ENCODE measurements around the gene ATP9A. TPM values are rescaled to one million over a fixed set of nuclear protein-coding genes. Genes with fewer than 3 reads are reported as not detected.

Gene ATP9A
- total RNA-seq, 1 experiment from 2014 or later = 31.3 TPM

DNA sequence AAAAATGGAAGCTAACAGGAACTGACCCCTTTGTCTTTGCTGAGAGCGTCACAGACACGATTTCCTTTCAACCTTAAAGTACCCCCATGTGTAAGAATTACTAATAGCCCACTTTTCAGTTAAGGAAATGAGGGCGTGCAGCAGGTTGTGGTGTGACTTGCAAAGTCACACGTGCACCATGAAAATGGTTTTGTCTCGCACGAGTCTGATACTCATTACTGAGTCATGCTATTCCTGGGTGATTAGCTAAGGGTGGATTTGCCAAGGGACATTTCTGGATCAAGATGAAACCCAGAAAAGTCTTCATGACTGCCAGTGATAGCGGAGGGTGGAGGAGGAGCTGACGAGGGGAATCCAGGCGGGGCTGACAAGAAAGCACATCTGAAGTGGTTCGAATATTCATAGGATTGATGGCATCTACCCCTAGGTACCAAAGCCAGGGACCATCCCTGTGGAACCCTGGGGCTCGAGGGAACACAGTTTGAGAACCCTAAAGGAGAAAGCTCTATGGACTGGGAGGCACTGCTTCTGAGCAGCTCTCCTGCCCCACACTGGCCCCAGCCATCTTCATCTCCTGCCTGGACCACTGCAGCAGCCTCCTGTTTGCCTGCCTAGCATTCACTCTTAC, 213.5 kb downstream of the ATP9A start:
- TF ChIP-seq EZH2phosphoT487 (IDR thresholded peaks at IDR 0.05; ENCODE audit: borderline replicate concordance, low read length) (no peak), EZH2 (IDR thresholded peaks at IDR 0.05; ENCODE audit: low read length, unreplicated experiment) (no peak)
- TF ChIP-seq, protein P1, sequence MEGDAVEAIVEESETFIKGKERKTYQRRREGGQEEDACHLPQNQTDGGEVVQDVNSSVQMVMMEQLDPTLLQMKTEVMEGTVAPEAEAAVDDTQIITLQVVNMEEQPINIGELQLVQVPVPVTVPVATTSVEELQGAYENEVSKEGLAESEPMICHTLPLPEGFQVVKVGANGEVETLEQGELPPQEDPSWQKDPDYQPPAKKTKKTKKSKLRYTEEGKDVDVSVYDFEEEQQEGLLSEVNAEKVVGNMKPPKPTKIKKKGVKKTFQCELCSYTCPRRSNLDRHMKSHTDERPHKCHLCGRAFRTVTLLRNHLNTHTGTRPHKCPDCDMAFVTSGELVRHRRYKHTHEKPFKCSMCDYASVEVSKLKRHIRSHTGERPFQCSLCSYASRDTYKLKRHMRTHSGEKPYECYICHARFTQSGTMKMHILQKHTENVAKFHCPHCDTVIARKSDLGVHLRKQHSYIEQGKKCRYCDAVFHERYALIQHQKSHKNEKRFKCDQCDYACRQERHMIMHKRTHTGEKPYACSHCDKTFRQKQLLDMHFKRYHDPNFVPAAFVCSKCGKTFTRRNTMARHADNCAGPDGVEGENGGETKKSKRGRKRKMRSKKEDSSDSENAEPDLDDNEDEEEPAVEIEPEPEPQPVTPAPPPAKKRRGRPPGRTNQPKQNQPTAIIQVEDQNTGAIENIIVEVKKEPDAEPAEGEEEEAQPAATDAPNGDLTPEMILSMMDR (conservative IDR thresholded peaks at IDR 0.05; ENCODE audit: low read depth, low read length) = no peak
- H3K4me3 ChIP-seq (ENCODE audit: low read length) = no peak overlapping the region
- H4K20me1 ChIP-seq (ENCODE audit: low read length) = peaks cover 2% of the 10 kb centered on the region; the same call in 1 of the 2 replicates
- no peak overlapping the region for H2AFZ ChIP-seq (ENCODE audit: low read length)
- H3K27me3 ChIP-seq (ENCODE audit: low read length) = peaks cover 2% of the 10 kb centered on the region; the same call in 1 of the 2 replicates
- H3F3A ChIP-seq (ENCODE audit: low read length, unreplicated experiment) = no peaks in the 10 kb centered on the region
- H3K4me2 ChIP-seq (ENCODE audit: low read length) = no peak overlapping the region
- no peaks in the 10 kb centered on the region for H3K9me3 ChIP-seq (ENCODE audit: low read length)
- H3K9ac ChIP-seq (ENCODE audit: low read length) = no peak overlapping the region
- peaks cover 13% of the 10 kb centered on the region; the same call in 1 of the 2 replicates for H3K4me1 ChIP-seq (ENCODE audit: insufficient read depth, low read length)
- intact Hi-C loops (cut with micrococcal nuclease) = no loop called here
- ATAC-seq (peak; percentile 33; the same call in 1 of the 2 replicates), DNase-seq (peak; percentile 54)
- H3K36me3 ChIP-seq (ENCODE audit: low read depth, low read length) = no peaks in the 10 kb centered on the region
- ChIA-PET CTCF (no interaction called here), POLR2A (ENCODE audit: unreplicated experiment) (interaction anchor here (0.6 kb wide), 1 partner anchor 471 kb away, joined by 5 read pairs; no protein-coding TSS in a partner anchor)
- no TSS peak for BruUV-seq (replicated peaks)
- H3K79me2 ChIP-seq (ENCODE audit: low read length) = no peaks in the 10 kb centered on the region
- no peak overlapping the region for H3K27ac ChIP-seq (ENCODE audit: low read length)
- no peaks in the 10 kb centered on the region for H3K9me2 ChIP-seq (replicated peaks; ENCODE audit: low read length)

DNA sequence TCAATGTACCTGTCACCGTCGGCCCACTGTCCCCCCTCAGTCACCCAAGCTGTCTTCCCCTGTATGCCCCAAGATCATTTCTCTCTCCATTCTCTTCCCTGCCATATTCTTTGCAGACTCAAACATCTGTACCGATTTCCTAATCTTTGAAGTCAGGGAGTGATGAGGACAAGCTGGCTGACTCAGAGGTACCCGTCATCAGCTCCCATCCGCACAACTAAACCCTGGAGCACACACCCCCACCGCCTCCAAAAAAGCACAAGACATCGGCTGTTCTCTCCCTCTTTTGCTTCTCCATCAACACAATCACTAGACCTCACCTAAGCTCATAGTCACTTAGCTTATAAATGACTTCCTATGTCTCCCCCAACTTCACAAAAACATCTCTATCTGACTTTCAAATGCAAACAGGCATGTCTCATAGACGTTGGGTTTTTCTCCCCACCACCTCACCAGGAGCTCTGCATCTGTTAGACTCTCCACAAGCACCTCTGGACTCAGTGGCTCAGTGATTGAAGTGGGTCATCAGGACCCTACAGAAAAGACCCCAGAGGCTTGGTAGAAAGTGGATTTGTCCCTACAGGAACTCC, 214.2 kb downstream of the ATP9A start:
- Histone ChIP-seq H3K9me2 (replicated peaks; ENCODE audit: low read length) (no peaks in the 10 kb centered on the region), H3K36me3 (ENCODE audit: low read depth, low read length) (no peaks in the 10 kb centered on the region), H3F3A (ENCODE audit: low read length, unreplicated experiment) (no peaks in the 10 kb centered on the region), H3K27ac (ENCODE audit: low read length) (no peak overlapping the region), H4K20me1 (ENCODE audit: low read length) (no peaks in the 10 kb centered on the region), H3K4me1 (ENCODE audit: insufficient read depth, low read length) (peaks cover 13% of the 10 kb centered on the region; the same call in 1 of the 2 replicates), H2AFZ (ENCODE audit: low read length) (no peak overlapping the region), H3K79me2 (ENCODE audit: low read length) (no peaks in the 10 kb centered on the region), H3K27me3 (ENCODE audit: low read length) (no peaks in the 10 kb centered on the region), H3K9me3 (ENCODE audit: low read length) (no peaks in the 10 kb centered on the region), H3K9ac (ENCODE audit: low read length) (no peak overlapping the region), H3K4me3 (ENCODE audit: low read length) (no peak overlapping the region), H3K4me2 (ENCODE audit: low read length) (no peak overlapping the region)
- BruUV-seq (replicated peaks) = no TSS peak
- ChIA-PET CTCF (interaction anchor here (0.6 kb wide), 1 partner anchor 9 kb away, joined by 3 read pairs; no protein-coding TSS in a partner anchor), POLR2A (ENCODE audit: unreplicated experiment) (interaction anchor here (0.6 kb wide), 1 partner anchor 472 kb away, joined by 5 read pairs; no protein-coding TSS in a partner anchor)
- TF ChIP-seq EZH2phosphoT487 (IDR thresholded peaks at IDR 0.05; ENCODE audit: borderline replicate concordance, low read length) (no peak), EZH2 (IDR thresholded peaks at IDR 0.05; ENCODE audit: low read length, unreplicated experiment) (no peak)
- TF ChIP-seq, protein P1 (conservative IDR thresholded peaks at IDR 0.05; ENCODE audit: low read depth, low read length) = no peak
- ATAC-seq (no peak), DNase-seq (no peak)
- intact Hi-C loops (cut with micrococcal nuclease) = no loop called here

Data from PC-3 (cell line).